ENCODE data around the gene YIPF3.

YIPF3 gene

GRCh38 chr6:43481075-43481474, 35.7 kb downstream of the YIPF3 start:
- no peak for TF ChIP-seq CTCF (IDR thresholded peaks at IDR 0.05; ENCODE audit: insufficient read depth, low read length)
- no peak for TF ChIP-seq REST (IDR thresholded peaks at IDR 0.05; ENCODE audit: insufficient replicate concordance, low read depth)
- no peak for TF ChIP-seq POLR2AphosphoS5 (IDR thresholded peaks at IDR 0.05; ENCODE audit: low read depth)
- TF ChIP-seq SPI1 (IDR thresholded peaks at IDR 0.05; ENCODE audit: borderline replicate concordance, low read depth): no peak
- TF ChIP-seq GABPA (IDR thresholded peaks at IDR 0.05; ENCODE audit: low read depth): no peak
- no peak overlapping the region for H3K27ac ChIP-seq (replicated peaks)
- H3K4me3 ChIP-seq (replicated peaks; ENCODE audit: insufficient read depth, low read length): no peak overlapping the region
- no peaks in the 10 kb centered on the region for H3K27me3 ChIP-seq (ENCODE audit: insufficient read depth, poor library complexity, severe bottlenecking)
- peak in 1 of 2 experiments; percentile 11 for DNase-seq (ENCODE audit: low read depth in 1 of 2, low spot score in 1 of 2)

GRCh38 chr6:43478008-43478372, 38.7 kb downstream of the YIPF3 start:
- H3K4me3 ChIP-seq (replicated peaks; ENCODE audit: insufficient read depth, low read length): peak overlapping the region; percentile 85
- H3K27ac ChIP-seq (replicated peaks): peak overlapping the region; percentile 78
- TF ChIP-seq REST (IDR thresholded peaks at IDR 0.05; ENCODE audit: insufficient replicate concordance, low read depth) (no peak), SPI1 (IDR thresholded peaks at IDR 0.05; ENCODE audit: borderline replicate concordance, low read depth) (no peak), POLR2AphosphoS5 (IDR thresholded peaks at IDR 0.05; ENCODE audit: low read depth) (no peak), GABPA (IDR thresholded peaks at IDR 0.05; ENCODE audit: low read depth) (no peak), CTCF (IDR thresholded peaks at IDR 0.05; ENCODE audit: insufficient read depth, low read length) (no peak)
- DNase-seq (ENCODE audit: low read depth in 1 of 2, low spot score in 1 of 2): peak in 1 of 2 experiments; percentile 5
- H3K27me3 ChIP-seq (ENCODE audit: insufficient read depth, poor library complexity, severe bottlenecking): no peaks in the 10 kb centered on the region

GRCh38 chr6:43477235-43478007, 39.3 kb downstream of the YIPF3 start, which contains the start of gene TJAP1:
TSS of gene TJAP1 (plus strand) at chr6:43477570. CDS start at chr6:43499002, 21,432 bp downstream.
- Histone ChIP-seq H3K27ac (replicated peaks) (peak within 1 kb of the TSS; percentile 78), H3K27me3 (ENCODE audit: insufficient read depth, poor library complexity, severe bottlenecking) (no peaks in the 10 kb centered on the region), H3K4me3 (replicated peaks; ENCODE audit: insufficient read depth, low read length) (peak within 1 kb of the TSS; percentile 85)
- TF ChIP-seq GABPA (IDR thresholded peaks at IDR 0.05; ENCODE audit: low read depth) (no peak), REST (IDR thresholded peaks at IDR 0.05; ENCODE audit: insufficient replicate concordance, low read depth) (peak; percentile 59), CTCF (IDR thresholded peaks at IDR 0.05; ENCODE audit: insufficient read depth, low read length) (no peak), SPI1 (IDR thresholded peaks at IDR 0.05; ENCODE audit: borderline replicate concordance, low read depth) (no peak), POLR2AphosphoS5 (IDR thresholded peaks at IDR 0.05; ENCODE audit: low read depth) (peak; percentile 91)
- DNase-seq (ENCODE audit: low read depth in 1 of 2, low spot score in 1 of 2): peak; percentile 71 to 91

All from HL-60 (cell line).